NCI-H1417 treated with DMSO at 0.1 percent for 48 hours (cell line): ENCODE results near the gene MCAM.
A peak's percentile ranks its signal among the peaks of the same experiment; 100 is the strongest.

Experiments used
- DNase-seq: peaks from one replicate; lab custom pipeline; 2025; lab: John Stamatoyannopoulos, UW

MCAM gene

GRCh38 chr11:119316729-119317591 lies at the start of gene MCAM:
Gene MCAM (minus strand): TSS chr11:119317130. CDS start chr11:119317101, 29 bp downstream.
- no peak for DNase-seq

- DNase-seq: no peak
Observed at GRCh38 chr11:119365071-119365591, 48.2 kb upstream of the MCAM start.

- DNase-seq: no peak
Observed at GRCh38 chr11:119363851-119364590, 47.1 kb upstream of the MCAM start.

- DNase-seq: no peak
Observed at GRCh38 chr11:119363081-119363850, 46.3 kb upstream of the MCAM start.

GRCh38 chr11:119362741-119363080 lies 45.8 kb upstream of the MCAM start:
- no peak for DNase-seq

GRCh38 chr11:119361941-119362725 lies 45.2 kb upstream of the MCAM start:
- DNase-seq: no peak

GRCh38 chr11:119361056-119361787 lies 44.3 kb upstream of the MCAM start:
- DNase-seq: no peak

GRCh38 chr11:119359365-119360214 lies 42.7 kb upstream of the MCAM start:
- no peak for DNase-seq

GRCh38 chr11:119357074-119357473 lies 40.1 kb upstream of the MCAM start:
- DNase-seq: no peak

- DNase-seq: no peak
Observed at GRCh38 chr11:119356349-119357031, 39.6 kb upstream of the MCAM start.

GRCh38 chr11:119355091-119355843 lies 38.3 kb upstream of the MCAM start:
- DNase-seq: no peak

GRCh38 chr11:119352857-119353260 lies 35.9 kb upstream of the MCAM start:
- peak; percentile 85 for DNase-seq

- DNase-seq: no peak
Observed at GRCh38 chr11:119351232-119351631, 34.3 kb upstream of the MCAM start.

GRCh38 chr11:119350302-119350701 lies 33.4 kb upstream of the MCAM start:
- DNase-seq: no peak

GRCh38 chr11:119347940-119348605 lies 31.1 kb upstream of the MCAM start:
- no peak for DNase-seq

- no peak for DNase-seq
Observed at GRCh38 chr11:119347242-119347641, 30.3 kb upstream of the MCAM start.

- DNase-seq: no peak
Observed at GRCh38 chr11:119346605-119347004, 29.7 kb upstream of the MCAM start, which contains the start of gene MFRP. Gene MFRP (minus strand): TSS chr11:119346705. CDS start chr11:119346513, 192 bp downstream.

- no peak for DNase-seq
Observed at GRCh38 chr11:119345685-119346084, 28.8 kb upstream of the MCAM start.
